Endothelial cell of umbilical vein (primary cell): ENCODE measurements around the gene ZMIZ1.

Experiments
- CTCF ChIP-seq, 2 donors: IDR thresholded peaks; 1 replicate in 1 of 2; 2 replicates in 1 of 2; pipeline ENCODE4 v1.5.1; 2011; ENCODE audit warnings: low read length in 2 of 2, mild to moderate bottlenecking in 2 of 2, moderate library complexity in 2 of 2, control low read depth in 1 of 2, inconsistent platforms in 1 of 2, low read depth in 1 of 2; ENCODE audit not compliant: insufficient read depth in 1 of 2; ENCODE audit errors: extremely low read depth in 1 of 2
- EZH2 ChIP-seq: IDR thresholded peaks from 2 replicates; pipeline ENCODE4 v1.6.1; 2012; ENCODE audit warnings: borderline replicate concordance, low read depth, mild to moderate bottlenecking, moderate library complexity, low read length, inconsistent platforms; ENCODE audit not compliant: severe bottlenecking
- JUN ChIP-seq: IDR thresholded peaks from 2 replicates; pipeline ENCODE4 v1.6.1; 2011; ENCODE audit warnings: borderline replicate concordance, low read depth; ENCODE audit not compliant: insufficient read length, insufficient read depth
- MYC ChIP-seq: IDR thresholded peaks from one replicate; pipeline ENCODE4 v1.6.1; 2011; ENCODE audit warnings: mild to moderate bottlenecking, low read depth, low read length
- POLR2A ChIP-seq: IDR thresholded peaks from 2 replicates; pipeline ENCODE4 v1.6.1; 2012; ENCODE audit warnings: low read depth, mild to moderate bottlenecking, control low read depth, low read length
- POLR2AphosphoS5 ChIP-seq: IDR thresholded peaks from 2 replicates; pipeline ENCODE4 v1.6.1; 2012; ENCODE audit warnings: low read depth, mild to moderate bottlenecking, control low read depth, low read length, moderate library complexity; ENCODE audit not compliant: insufficient read depth
- TF ChIP-seq, protein P1 (sequence below): IDR thresholded peaks from 2 replicates; pipeline ENCODE4 v1.6.1; 2011; ENCODE audit not compliant: insufficient read depth, insufficient read length

DNA sequence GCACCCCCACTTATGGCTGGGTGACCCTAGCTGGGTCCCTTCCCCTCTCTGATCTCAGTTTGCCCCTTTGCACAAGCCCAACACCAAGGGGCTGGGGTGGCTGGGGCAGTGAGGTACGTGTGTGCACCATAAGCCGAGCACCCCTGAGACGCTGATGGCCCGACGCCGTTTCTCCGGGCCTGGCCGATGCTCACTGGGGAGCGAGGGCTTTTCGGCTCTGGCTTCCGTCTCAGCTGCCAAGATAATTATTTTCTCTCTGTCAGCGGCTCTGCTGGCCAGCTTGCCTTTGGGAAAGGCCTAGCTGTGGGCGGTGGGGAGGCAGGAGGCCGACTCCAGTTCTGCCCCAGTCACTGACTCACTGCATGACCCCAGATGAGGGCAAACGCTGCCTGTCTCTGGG, 91.0 kb downstream of the ZMIZ1 start:
- TF ChIP-seq CTCF (IDR thresholded peaks at IDR 0.05; ENCODE audit: extremely low read depth in 1 of 2, insufficient read depth in 1 of 2, low read depth in 1 of 2, low read length in 2 of 2) (no peak), POLR2A (no peak), POLR2AphosphoS5 (no peak), MYC (no peak), EZH2 (no peak), JUN (no peak)
- TF ChIP-seq, protein P1, sequence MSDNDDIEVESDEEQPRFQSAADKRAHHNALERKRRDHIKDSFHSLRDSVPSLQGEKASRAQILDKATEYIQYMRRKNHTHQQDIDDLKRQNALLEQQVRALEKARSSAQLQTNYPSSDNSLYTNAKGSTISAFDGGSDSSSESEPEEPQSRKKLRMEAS: no peak
